ENCODE results near the gene CCND1.

The CCND1 gene

GRCh38 chr11:69640260-69640994 lies 529 bp upstream of the CCND1 start:
- TF ChIP-seq MAX (IDR thresholded peaks at IDR 0.05) = peak; percentile 53
- no peak for TF ChIP-seq CREB1 (IDR thresholded peaks at IDR 0.05; ENCODE audit: low read depth)
- peak; percentile 66 for TF ChIP-seq YY1 (IDR thresholded peaks at IDR 0.05; ENCODE audit: low read depth)
- TF ChIP-seq FOXM1 (IDR thresholded peaks at IDR 0.05; ENCODE audit: borderline replicate concordance, low read depth) = no peak
- TF ChIP-seq NFIC (IDR thresholded peaks at IDR 0.05) = peak; percentile 54
- TF ChIP-seq EP300 (IDR thresholded peaks at IDR 0.05; ENCODE audit: borderline replicate concordance) = no peak
- TF ChIP-seq RAD21 (IDR thresholded peaks at IDR 0.05; ENCODE audit: low read depth) = no peak
- no peak for TF ChIP-seq USF1 (IDR thresholded peaks at IDR 0.05)
- no peak for TF ChIP-seq ZBTB7A (IDR thresholded peaks at IDR 0.05; ENCODE audit: low read depth)
- no peak for TF ChIP-seq CEBPB (IDR thresholded peaks at IDR 0.05)
- TF ChIP-seq EGR1 (IDR thresholded peaks at IDR 0.05) = no peak

GRCh38 chr11:69641681-69642548 lies 959 bp downstream of the CCND1 start:
- no peak for TF ChIP-seq FOXM1 (IDR thresholded peaks at IDR 0.05; ENCODE audit: borderline replicate concordance, low read depth)
- TF ChIP-seq TEAD4 (IDR thresholded peaks at IDR 0.05) = no peak

DNA sequence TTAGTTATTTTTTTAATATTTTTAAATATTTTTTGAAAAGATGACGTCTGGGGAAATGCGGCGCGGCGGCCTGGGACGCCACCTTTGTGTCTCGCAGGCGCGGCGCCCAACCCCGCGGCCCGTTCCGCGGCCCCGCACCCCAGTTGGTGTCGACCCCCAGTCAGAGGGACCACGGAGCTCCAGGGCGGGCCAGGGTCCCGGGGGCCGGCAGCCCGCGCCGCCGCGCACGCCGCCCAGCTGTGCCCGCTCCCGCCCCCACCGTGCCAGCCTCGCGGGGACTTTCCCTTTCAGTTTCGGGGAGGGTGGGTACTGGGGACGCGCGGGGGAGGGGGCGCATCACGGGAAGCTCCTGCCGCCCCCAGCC lies 1.6 kb downstream of the CCND1 start:
- TF ChIP-seq ZBTB7A (IDR thresholded peaks at IDR 0.05; ENCODE audit: low read depth) (no peak; the same call in 1 of the 2 replicates), FOXM1 (IDR thresholded peaks at IDR 0.05; ENCODE audit: borderline replicate concordance, low read depth) (no peak), TEAD4 (IDR thresholded peaks at IDR 0.05) (no peak), USF1 (IDR thresholded peaks at IDR 0.05) (no peak), EP300 (IDR thresholded peaks at IDR 0.05; ENCODE audit: borderline replicate concordance) (no peak), YY1 (IDR thresholded peaks at IDR 0.05; ENCODE audit: low read depth) (no peak), CREB1 (IDR thresholded peaks at IDR 0.05; ENCODE audit: low read depth) (no peak), NFIC (IDR thresholded peaks at IDR 0.05) (no peak), TAF1 (IDR thresholded peaks at IDR 0.05; ENCODE audit: low read depth) (no peak)
- TF ChIP-seq, protein P1, sequence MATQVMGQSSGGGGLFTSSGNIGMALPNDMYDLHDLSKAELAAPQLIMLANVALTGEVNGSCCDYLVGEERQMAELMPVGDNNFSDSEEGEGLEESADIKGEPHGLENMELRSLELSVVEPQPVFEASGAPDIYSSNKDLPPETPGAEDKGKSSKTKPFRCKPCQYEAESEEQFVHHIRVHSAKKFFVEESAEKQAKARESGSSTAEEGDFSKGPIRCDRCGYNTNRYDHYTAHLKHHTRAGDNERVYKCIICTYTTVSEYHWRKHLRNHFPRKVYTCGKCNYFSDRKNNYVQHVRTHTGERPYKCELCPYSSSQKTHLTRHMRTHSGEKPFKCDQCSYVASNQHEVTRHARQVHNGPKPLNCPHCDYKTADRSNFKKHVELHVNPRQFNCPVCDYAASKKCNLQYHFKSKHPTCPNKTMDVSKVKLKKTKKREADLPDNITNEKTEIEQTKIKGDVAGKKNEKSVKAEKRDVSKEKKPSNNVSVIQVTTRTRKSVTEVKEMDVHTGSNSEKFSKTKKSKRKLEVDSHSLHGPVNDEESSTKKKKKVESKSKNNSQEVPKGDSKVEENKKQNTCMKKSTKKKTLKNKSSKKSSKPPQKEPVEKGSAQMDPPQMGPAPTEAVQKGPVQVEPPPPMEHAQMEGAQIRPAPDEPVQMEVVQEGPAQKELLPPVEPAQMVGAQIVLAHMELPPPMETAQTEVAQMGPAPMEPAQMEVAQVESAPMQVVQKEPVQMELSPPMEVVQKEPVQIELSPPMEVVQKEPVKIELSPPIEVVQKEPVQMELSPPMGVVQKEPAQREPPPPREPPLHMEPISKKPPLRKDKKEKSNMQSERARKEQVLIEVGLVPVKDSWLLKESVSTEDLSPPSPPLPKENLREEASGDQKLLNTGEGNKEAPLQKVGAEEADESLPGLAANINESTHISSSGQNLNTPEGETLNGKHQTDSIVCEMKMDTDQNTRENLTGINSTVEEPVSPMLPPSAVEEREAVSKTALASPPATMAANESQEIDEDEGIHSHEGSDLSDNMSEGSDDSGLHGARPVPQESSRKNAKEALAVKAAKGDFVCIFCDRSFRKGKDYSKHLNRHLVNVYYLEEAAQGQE (IDR thresholded peaks at IDR 0.05; ENCODE audit: low read depth) = no peak

GRCh38 chr11:69642913-69643632 lies 2.1 kb downstream of the CCND1 start:
- no peak; the same call in 1 of the 2 replicates for TF ChIP-seq TEAD4 (IDR thresholded peaks at IDR 0.05)
- TF ChIP-seq NFIC (IDR thresholded peaks at IDR 0.05) = no peak
- no peak for TF ChIP-seq CEBPB (IDR thresholded peaks at IDR 0.05)
- TF ChIP-seq TAF1 (IDR thresholded peaks at IDR 0.05; ENCODE audit: low read depth) = 0 out of 2 replicates have a peak, but pooled peaks have one; percentile 16
- TF ChIP-seq, protein P1 (IDR thresholded peaks at IDR 0.05; ENCODE audit: low read depth) = no peak
- TF ChIP-seq EP300 (IDR thresholded peaks at IDR 0.05; ENCODE audit: borderline replicate concordance) = no peak
- no peak for TF ChIP-seq FOXM1 (IDR thresholded peaks at IDR 0.05; ENCODE audit: borderline replicate concordance, low read depth)
- no peak; the same call in 1 of the 2 replicates for TF ChIP-seq ZBTB7A (IDR thresholded peaks at IDR 0.05; ENCODE audit: low read depth)
- TF ChIP-seq MAX (IDR thresholded peaks at IDR 0.05) = peak; percentile 55; the same call in 1 of the 2 replicates
- TF ChIP-seq CREB1 (IDR thresholded peaks at IDR 0.05; ENCODE audit: low read depth) = no peak
- peak; percentile 62; the same call in 1 of the 2 replicates for TF ChIP-seq EGR1 (IDR thresholded peaks at IDR 0.05)
- TF ChIP-seq YY1 (IDR thresholded peaks at IDR 0.05; ENCODE audit: low read depth) = no peak
- TF ChIP-seq RAD21 (IDR thresholded peaks at IDR 0.05; ENCODE audit: low read depth) = peak; percentile 71; the same call in 1 of the 2 replicates
- TF ChIP-seq USF1 (IDR thresholded peaks at IDR 0.05) = no peak
- peak; percentile 41; the same call in 1 of the 2 replicates for TF ChIP-seq TCF12 (IDR thresholded peaks at IDR 0.05; ENCODE audit: low read depth)

Measured in Ishikawa (cell line).